GM12873 (cell line): ENCODE measurements around the gene MTHFD2L.

Source experiments
- CTCF ChIP-seq: IDR thresholded peaks from 2 replicates; pipeline ENCODE4 v1.5.1; 2012; ENCODE audit warnings: low read depth, mild to moderate bottlenecking, moderate library complexity, low read length, control low read depth; ENCODE audit not compliant: insufficient read depth; ENCODE audit errors: missing control alignments

The MTHFD2L gene

GRCh38 chr4:74279716-74280115 is 121.8 kb downstream of the MTHFD2L start:
- no peak for TF ChIP-seq CTCF

GRCh38 chr4:74282926-74283325 is 125.0 kb downstream of the MTHFD2L start:
- no peak for TF ChIP-seq CTCF

GRCh38 chr4:74283614-74284013 is 125.7 kb downstream of the MTHFD2L start:
- no peak for TF ChIP-seq CTCF

- TF ChIP-seq CTCF: no peak
Measured at GRCh38 chr4:74284053-74284452, 126.1 kb downstream of the MTHFD2L start.

- no peak for TF ChIP-seq CTCF
Measured at GRCh38 chr4:74287164-74287563, 129.2 kb downstream of the MTHFD2L start.

GRCh38 chr4:74287791-74288190 is 129.9 kb downstream of the MTHFD2L start:
- TF ChIP-seq CTCF: no peak

GRCh38 chr4:74291471-74291870 is 133.6 kb downstream of the MTHFD2L start:
- no peak for TF ChIP-seq CTCF

- no peak for TF ChIP-seq CTCF
Measured at GRCh38 chr4:74292111-74292870, 134.4 kb downstream of the MTHFD2L start.
